Measurements from ENCODE around the gene CMPK1. TPM values are rescaled to one million over a fixed set of nuclear protein-coding genes. Genes with fewer than 3 reads are reported as not detected.

Gene CMPK1
- total and polyA plus RNA-seq, 2 experiments from 2014 or later, result 21.6 to 40.0 TPM

DNA sequence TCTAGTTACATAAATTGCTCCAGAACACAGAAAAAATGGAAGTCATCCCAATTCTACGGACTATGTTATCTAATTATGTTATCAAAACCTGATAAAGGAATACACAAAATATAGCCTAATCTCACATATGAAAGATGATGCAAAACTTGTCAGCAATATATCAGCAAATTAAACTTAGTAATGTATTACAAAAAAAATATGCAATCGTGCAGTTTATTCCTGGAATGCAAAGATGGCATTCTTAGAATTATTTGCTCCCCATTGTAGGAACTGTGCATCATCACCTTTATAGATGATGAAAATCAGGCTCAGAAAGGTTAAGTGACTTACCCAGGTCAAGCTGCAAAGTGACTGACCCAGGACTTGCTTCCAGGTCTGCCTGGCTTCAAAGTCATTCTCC, 90.3 kb downstream of the CMPK1 start:
- no peak overlapping the region for H3K27ac ChIP-seq
- TF ChIP-seq, protein P1, sequence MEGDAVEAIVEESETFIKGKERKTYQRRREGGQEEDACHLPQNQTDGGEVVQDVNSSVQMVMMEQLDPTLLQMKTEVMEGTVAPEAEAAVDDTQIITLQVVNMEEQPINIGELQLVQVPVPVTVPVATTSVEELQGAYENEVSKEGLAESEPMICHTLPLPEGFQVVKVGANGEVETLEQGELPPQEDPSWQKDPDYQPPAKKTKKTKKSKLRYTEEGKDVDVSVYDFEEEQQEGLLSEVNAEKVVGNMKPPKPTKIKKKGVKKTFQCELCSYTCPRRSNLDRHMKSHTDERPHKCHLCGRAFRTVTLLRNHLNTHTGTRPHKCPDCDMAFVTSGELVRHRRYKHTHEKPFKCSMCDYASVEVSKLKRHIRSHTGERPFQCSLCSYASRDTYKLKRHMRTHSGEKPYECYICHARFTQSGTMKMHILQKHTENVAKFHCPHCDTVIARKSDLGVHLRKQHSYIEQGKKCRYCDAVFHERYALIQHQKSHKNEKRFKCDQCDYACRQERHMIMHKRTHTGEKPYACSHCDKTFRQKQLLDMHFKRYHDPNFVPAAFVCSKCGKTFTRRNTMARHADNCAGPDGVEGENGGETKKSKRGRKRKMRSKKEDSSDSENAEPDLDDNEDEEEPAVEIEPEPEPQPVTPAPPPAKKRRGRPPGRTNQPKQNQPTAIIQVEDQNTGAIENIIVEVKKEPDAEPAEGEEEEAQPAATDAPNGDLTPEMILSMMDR (IDR thresholded peaks at IDR 0.05; ENCODE audit: low read depth, low read length), result no peak
- peaks cover 83% of the 10 kb centered on the region for H3K27me3 ChIP-seq

DNA sequence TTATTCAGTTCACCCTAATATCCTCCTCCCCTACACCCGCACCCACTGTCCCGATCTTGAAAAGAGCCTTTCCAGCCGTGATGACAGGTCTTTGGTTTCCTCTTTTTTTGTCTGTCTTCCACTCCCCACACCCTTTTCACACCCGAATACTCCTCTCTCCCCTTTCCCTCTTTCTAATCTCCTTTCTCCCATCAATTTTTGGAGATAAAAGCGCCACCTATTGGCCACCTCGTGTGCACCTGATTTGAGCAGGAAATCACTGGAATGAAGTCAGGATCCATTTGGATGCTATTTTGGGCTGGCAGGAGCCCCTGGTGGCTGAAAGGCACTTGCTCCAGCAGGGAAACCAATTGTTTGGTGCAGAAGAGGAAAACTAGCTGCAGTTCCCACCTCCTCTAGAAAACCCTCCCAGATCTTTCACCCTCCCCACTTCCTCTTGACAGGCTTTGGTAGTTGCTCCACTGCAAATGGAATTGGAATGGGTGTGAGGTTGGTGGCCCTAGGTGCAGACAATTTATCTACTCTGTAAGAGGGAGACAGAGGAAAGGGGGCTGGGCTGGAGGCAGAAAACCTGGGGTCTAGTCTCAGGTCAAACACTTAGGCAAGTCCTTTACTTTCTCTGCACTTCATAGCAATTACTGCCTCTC, 90.9 kb downstream of the CMPK1 start:
- Histone ChIP-seq H3K4me1 (ENCODE audit: low read depth) (no peaks in the 10 kb centered on the region), H3K4me3 (no peak overlapping the region), H3K36me3 (no peaks in the 10 kb centered on the region), H3K27ac (no peak overlapping the region), H3K9me3 (ENCODE audit: low read depth) (no peaks in the 10 kb centered on the region), H3K27me3 (peaks cover 83% of the 10 kb centered on the region)
- peak; percentile 60 to 64 for DNase-seq (ENCODE audit: low read depth in 1 of 2, low spot score in 1 of 2)
- TF ChIP-seq, protein P1 (IDR thresholded peaks at IDR 0.05; ENCODE audit: low read depth, low read length), result peak; percentile 84

More for the DNA sequence above, 90.3 kb downstream of the CMPK1 start:
- Histone ChIP-seq H3K36me3 (no peaks in the 10 kb centered on the region), H3K4me1 (ENCODE audit: low read depth) (no peaks in the 10 kb centered on the region), H3K4me3 (no peak overlapping the region), H3K9me3 (ENCODE audit: low read depth) (no peaks in the 10 kb centered on the region)
- DNase-seq (ENCODE audit: low read depth in 1 of 2, low spot score in 1 of 2), result no peak

Other genes with a start within 250 kb of the CMPK1 start
- gene CYP4A22, start 196.3 kb upstream of the CMPK1 start, total RNA-seq, result not detected in 2 replicates
- not detected in 2 replicates for gene CYP4A22, start 196.3 kb upstream of the CMPK1 start, polyA plus RNA-seq
- not detected in 2 replicates for gene PDZK1IP1, start 143.8 kb upstream of the CMPK1 start, total RNA-seq
- gene PDZK1IP1, start 143.8 kb upstream of the CMPK1 start, polyA plus RNA-seq, result not detected in 2 replicates
- gene TAL1, start 101.6 kb upstream of the CMPK1 start, total RNA-seq, result 0.04 and 0.30 TPM in 2 replicates
- gene TAL1, start 101.6 kb upstream of the CMPK1 start, polyA plus RNA-seq, result 0.32 and 0.55 TPM in 2 replicates
- 4.2 and 13.4 TPM in 2 replicates for gene STIL, start 19.6 kb upstream of the CMPK1 start, total RNA-seq
- 2.3 and 7.5 TPM in 2 replicates for gene STIL, start 19.6 kb upstream of the CMPK1 start, polyA plus RNA-seq
- not detected in 2 replicates for gene FOXE3, start 82.5 kb downstream of the CMPK1 start, total RNA-seq
- not detected in 2 replicates for gene FOXE3, start 82.5 kb downstream of the CMPK1 start, polyA plus RNA-seq
- not detected in 2 replicates for gene FOXD2, start 104.3 kb downstream of the CMPK1 start, total RNA-seq
- 0.02 TPM in 1 of 2 replicates, not detected in the other for gene FOXD2, start 104.3 kb downstream of the CMPK1 start, polyA plus RNA-seq

Data from cardiac muscle cell (in vitro differentiated cells and primary cell).